Measurements from ENCODE around the gene GPR61.
A peak's percentile ranks its signal among the peaks of the same experiment; 100 is the strongest.

The GPR61 gene

GRCh38 chr1:109539676-109540075, at the start of gene GPR61:
GPR61 (plus strand) TSS chr1:109539872; CDS start chr1:109543023, 3,151 bp downstream.
- DNase-seq, result no peak

- peak; percentile 60 for DNase-seq
Observed at GRCh38 chr1:109490029-109490933, 49.4 kb upstream of the GPR61 start.

GRCh38 chr1:109490934-109491302, 48.8 kb upstream of the GPR61 start:
- no peak for DNase-seq

- no peak for DNase-seq
Observed at GRCh38 chr1:109491372-109491771, 48.3 kb upstream of the GPR61 start.

- no peak for DNase-seq
Observed at GRCh38 chr1:109492779-109493178, 46.9 kb upstream of the GPR61 start.

GRCh38 chr1:109493227-109493626, 46.4 kb upstream of the GPR61 start:
- no peak for DNase-seq

GRCh38 chr1:109493805-109494539, 45.7 kb upstream of the GPR61 start, which contains the start of gene CYB561D1:
CYB561D1 (plus strand) TSS chr1:109494094; CDS start chr1:109494140, 46 bp downstream.
- DNase-seq, result peak; percentile 90

GRCh38 chr1:109495738-109496137, 43.9 kb upstream of the GPR61 start:
- no peak for DNase-seq

GRCh38 chr1:109497449-109498160, 42.1 kb upstream of the GPR61 start:
- DNase-seq, result no peak

GRCh38 chr1:109498161-109498801, 41.4 kb upstream of the GPR61 start:
- DNase-seq, result no peak

GRCh38 chr1:109499081-109499480, 40.6 kb upstream of the GPR61 start:
- DNase-seq, result no peak

- peak; percentile 53 for DNase-seq
Observed at GRCh38 chr1:109499661-109500536, 39.8 kb upstream of the GPR61 start.

- no peak for DNase-seq
Observed at GRCh38 chr1:109500941-109501381, 38.7 kb upstream of the GPR61 start.

- DNase-seq, result no peak
Observed at GRCh38 chr1:109501644-109502363, 37.9 kb upstream of the GPR61 start.

GRCh38 chr1:109502364-109502851, 37.3 kb upstream of the GPR61 start:
- DNase-seq, result peak; percentile 11

GRCh38 chr1:109503935-109504334, 35.7 kb upstream of the GPR61 start:
- DNase-seq, result no peak

- no peak for DNase-seq
Observed at GRCh38 chr1:109504974-109505373, 34.7 kb upstream of the GPR61 start.

GRCh38 chr1:109508001-109508872, 31.4 kb upstream of the GPR61 start:
- DNase-seq, result no peak

GRCh38 chr1:109508873-109509175, 30.8 kb upstream of the GPR61 start:
- DNase-seq, result no peak

Data from activated CD4-positive, alpha-beta T cell treated with anti-CD3 and anti-CD28 coated beads, Interleukin-2, amount 50 U/mL, for 16 hours (primary cell).